Measurements from ENCODE around the gene RAPGEF1. TPM values are rescaled to one million over a fixed set of nuclear protein-coding genes. Genes with fewer than 3 reads are reported as not detected.

RAPGEF1 gene
- total RNA-seq, 1 experiment from 2014 or later: 55.6 TPM

- no peak overlapping the region for H3K18ac ChIP-seq (ENCODE audit: insufficient read length, low read depth, low read length)
- H4K20me1 ChIP-seq (ENCODE audit: control insufficient read depth, insufficient read depth, insufficient read length): no peaks in the 10 kb centered on the region
- H3K14ac ChIP-seq (ENCODE audit: insufficient read depth, low read length): no peak overlapping the region
- no peak overlapping the region for H3K27ac Mint-ChIP-seq
- H3K9me3 Mint-ChIP-seq: peaks cover 3 to 4% of the 10 kb centered on the region in 2 experiments; a peak in 4 of 5 replicates
- no peaks in the 10 kb centered on the region; a peak in 1 of 7 replicates for H3K36me3 Mint-ChIP-seq (ENCODE audit: insufficient read depth in 1 of 3, low read depth in 3 of 3)
- H2AK5ac ChIP-seq (ENCODE audit: insufficient read length, low read length): no peak overlapping the region
- no peak overlapping the region for H2BK15ac ChIP-seq (ENCODE audit: low read depth, low read length)
- no peak overlapping the region for H2BK20ac ChIP-seq (ENCODE audit: low read depth, low read length, poor library complexity, severe bottlenecking)
- H4K8ac ChIP-seq (replicated peaks; ENCODE audit: insufficient read length, low read depth, low read length): no peak overlapping the region
- H3T11ph ChIP-seq (ENCODE audit: low read length): no peak overlapping the region
- H3K79me2 ChIP-seq (ENCODE audit: insufficient read depth, low read length): no peaks in the 10 kb centered on the region
- H3K9ac ChIP-seq (ENCODE audit: extremely low read depth, insufficient read length, low read length): no peak overlapping the region
- no peak overlapping the region for H4K91ac ChIP-seq (ENCODE audit: insufficient read length, low read depth, low read length)
- no peaks in the 10 kb centered on the region for H3K9me3 ChIP-seq (ENCODE audit: control insufficient read depth, low read depth, low read length)
- H3K23me2 ChIP-seq (ENCODE audit: insufficient read length, low read depth, low read length, poor library complexity, severe bottlenecking): no peaks in the 10 kb centered on the region
- H3K27me3 ChIP-seq (ENCODE audit: insufficient read depth, low read length): no peaks in the 10 kb centered on the region
- no CpG with 5 or more reads among the region's 1 CpG for WGBS (ENCODE audit: extremely low coverage, insufficient read length, low lambda C conversion rate)
- no peak overlapping the region for H2BK120ac ChIP-seq (ENCODE audit: low read depth, low read length, poor library complexity, severe bottlenecking)
- H3K27me3 Mint-ChIP-seq (ENCODE audit: low read depth): peaks cover 20% of the 10 kb centered on the region
- no peak overlapping the region for H3K4me2 ChIP-seq (ENCODE audit: insufficient read depth, insufficient read length, low read length)
- H3K79me1 ChIP-seq (ENCODE audit: insufficient read depth, low read depth, low read length, poor library complexity, severe bottlenecking): no peaks in the 10 kb centered on the region
- TF ChIP-seq CTCF (conservative IDR thresholded peaks at IDR 0.05): no peak
- peaks cover 11 to 21% of the 10 kb centered on the region in 2 experiments for H3K4me1 Mint-ChIP-seq
- no peak overlapping the region for H2BK5ac ChIP-seq (ENCODE audit: insufficient read length, low read length)
- H3K4ac ChIP-seq (ENCODE audit: low read depth, low read length): no peak overlapping the region
- no peak overlapping the region for H2BK12ac ChIP-seq (ENCODE audit: insufficient read length, low read depth, low read length)
- no peak overlapping the region for H3K27ac ChIP-seq (ENCODE audit: insufficient read length, low read depth, low read length)
- H3K4me1 ChIP-seq (ENCODE audit: insufficient read depth, low read length): no peaks in the 10 kb centered on the region
- no peak overlapping the region; a peak in 1 of 5 replicates for H3K4me3 Mint-ChIP-seq
- H3K56ac ChIP-seq (ENCODE audit: insufficient read length, low read depth, low read length): no peak overlapping the region
- H2AFZ ChIP-seq (ENCODE audit: low read length): no peak overlapping the region
- DNase-seq: no peak
- no peak overlapping the region for H3K23ac ChIP-seq (ENCODE audit: insufficient read length, low read depth, low read length)
- H4K5ac ChIP-seq (ENCODE audit: insufficient read length, low read depth, low read length): no peak overlapping the region
Measured at GRCh38 chr9:131788851-131789250, 49.0 kb upstream of the RAPGEF1 start.

Measured in H9 (cell line).